Vagina (tissue), 2 donors: ENCODE data around the gene BUD23. TPM values are rescaled to one million over a fixed set of nuclear protein-coding genes. Genes with fewer than 3 reads are reported as not detected.
"Not testable (repeated sequence)": the region's sequence is repeated elsewhere in the genome, so short reads cannot be mapped to it uniquely, and the experiment has no call there.

ENCODE experiments used
- DNase-seq, 2 donors: peaks; one replicate each; pipeline ENCODE4 v3.0.0-alpha.2; 2017; ENCODE audit errors: extremely low spot score in 2 of 2
- H3K27ac ChIP-seq: fragments of 200-600 bp; sonication (generic); one replicate; pipeline ENCODE4 v1.5.1; 2019
- H3K27me3 ChIP-seq: fragments of 200-600 bp; sonication (generic); one replicate; pipeline ENCODE4 v1.5.1; 2019
- H3K36me3 ChIP-seq, 2 donors: fragments of 200-600 bp; sonication (generic); one replicate each; pipeline ENCODE4 v1.5.1; 2017 to 2019
- H3K4me1 ChIP-seq: fragments of 200-600 bp; sonication (generic); one replicate; pipeline ENCODE4 v1.5.1; 2019
- H3K4me3 ChIP-seq, 2 donors: fragments of 200-600 bp; sonication (generic); 1 replicate in 1 of 2; 2 replicates in 1 of 2; pipeline ENCODE4 v1.5.1; 2016 to 2019
- H3K9me3 ChIP-seq: fragments of 200-600 bp; sonication (generic); one replicate; pipeline ENCODE4 v1.5.1; 2019
- CTCF ChIP-seq, 3 experiments: fragments of 450-650 bp in 2 of 3; fragments of 200-600 bp in 1 of 3; sonication (generic) in 1 of 3; IDR thresholded peaks; one replicate each; pipeline ENCODE4 v1.5.1; 2017 to 2019; ENCODE audit warnings: antibody characterized with exemption in 3 of 3, mild to moderate bottlenecking in 2 of 3, moderate library complexity in 2 of 3
- POLR2A ChIP-seq, 2 donors: fragments of 450-650 bp; IDR thresholded peaks; one replicate each; pipeline ENCODE4 v1.6.1; 2017; ENCODE audit warnings: antibody characterized with exemption in 2 of 2, mild to moderate bottlenecking in 2 of 2, moderate library complexity in 2 of 2
- POLR2AphosphoS5 ChIP-seq, 2 donors: sonication (generic); formaldehyde crosslinking; IDR thresholded peaks; one replicate each; pipeline ENCODE4 v1.9.0; 2017; ENCODE audit warnings: antibody characterized with exemption in 2 of 2, mild to moderate bottlenecking in 2 of 2, low read depth in 1 of 2; ENCODE audit not compliant: insufficient read depth in 1 of 2
- intact Hi-C: fragments of 100-400 bp; cut with DNase I; formaldehyde crosslinking; loops from one replicate; pipeline ENCODE4 v1.15.1; 2023
- total RNA-seq: library from RNA; depleted of rRNA; stranded (reverse); fragments of >200 nt; gene quantifications from one replicate; pipeline ENCODE4 v1.2.3, GENCODE V29; 2016

BUD23 gene
- total RNA-seq, 1 donor from 2014 or later, result 49.8 TPM

- TF ChIP-seq POLR2A (IDR thresholded peaks at IDR 0.05) (no peak), POLR2AphosphoS5 (IDR thresholded peaks at IDR 0.05; ENCODE audit: insufficient read depth in 1 of 2, low read depth in 1 of 2) (no peak), CTCF (IDR thresholded peaks at IDR 0.05) (no peak)
- intact Hi-C loops, result no loop called here
- peak overlapping the region; percentile 40 to 41 for H3K4me3 ChIP-seq
- H3K27me3 ChIP-seq, result no peaks in the 10 kb centered on the region
- H3K27ac ChIP-seq, result no peak overlapping the region
- no peak for DNase-seq
- H3K9me3 ChIP-seq, result no peaks in the 10 kb centered on the region
- no peaks in the 10 kb centered on the region for H3K36me3 ChIP-seq
- peaks cover 7% of the 10 kb centered on the region for H3K4me1 ChIP-seq
These were observed 35.4 kb upstream of the BUD23 start for GRCh38 chr7:73647725-73648592.

DNA sequence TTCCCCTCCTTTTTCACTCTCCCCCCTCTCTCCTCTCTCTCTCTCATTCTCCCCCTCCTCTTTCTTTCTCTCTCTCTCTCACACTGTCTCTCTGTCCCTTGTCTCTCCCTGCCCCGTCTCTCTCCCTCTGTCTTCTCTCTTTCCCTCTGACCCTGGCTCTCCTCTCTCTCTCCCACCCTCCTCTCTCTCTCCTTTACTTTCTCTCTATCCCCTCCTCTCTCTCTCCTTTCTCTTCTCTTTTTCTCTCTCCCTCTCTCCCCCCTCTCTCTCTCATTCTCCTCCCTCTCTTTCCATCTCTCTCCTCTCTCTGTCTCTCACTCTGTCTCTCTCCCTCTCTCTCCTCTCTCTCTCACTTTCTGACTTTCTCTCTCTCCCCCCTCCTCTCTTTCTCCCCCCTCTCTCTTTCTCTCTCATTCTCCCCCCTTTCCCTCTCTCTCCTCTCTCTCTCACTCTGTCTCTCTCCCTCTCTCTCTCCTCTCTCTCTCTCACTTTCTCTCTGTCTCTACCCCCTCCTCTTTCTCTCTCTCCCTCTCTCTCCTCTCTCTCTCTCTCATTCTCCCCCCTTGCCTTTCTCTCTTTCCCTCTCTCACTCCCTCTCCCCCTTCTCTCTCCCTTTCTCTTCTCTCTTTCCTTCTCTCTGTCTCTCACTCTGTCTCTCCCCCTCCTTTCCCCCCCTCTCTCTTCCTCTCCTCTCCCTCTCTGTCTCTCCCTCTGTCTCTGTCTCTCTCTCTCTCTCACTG lies 34.6 kb upstream of the BUD23 start:
- H3K4me3 ChIP-seq, result no peak overlapping the region
- no peak overlapping the region for H3K27ac ChIP-seq
- DNase-seq, result no peak
- H3K27me3 ChIP-seq, result no peaks in the 10 kb centered on the region
- intact Hi-C loops, result no loop called here
- TF ChIP-seq CTCF (IDR thresholded peaks at IDR 0.05) (no peak), POLR2AphosphoS5 (IDR thresholded peaks at IDR 0.05; ENCODE audit: insufficient read depth in 1 of 2, low read depth in 1 of 2) (no peak), POLR2A (IDR thresholded peaks at IDR 0.05) (no peak)
- H3K36me3 ChIP-seq, result no peaks in the 10 kb centered on the region
- H3K9me3 ChIP-seq, result no peaks in the 10 kb centered on the region
- H3K4me1 ChIP-seq, result peaks cover 7% of the 10 kb centered on the region

DNA sequence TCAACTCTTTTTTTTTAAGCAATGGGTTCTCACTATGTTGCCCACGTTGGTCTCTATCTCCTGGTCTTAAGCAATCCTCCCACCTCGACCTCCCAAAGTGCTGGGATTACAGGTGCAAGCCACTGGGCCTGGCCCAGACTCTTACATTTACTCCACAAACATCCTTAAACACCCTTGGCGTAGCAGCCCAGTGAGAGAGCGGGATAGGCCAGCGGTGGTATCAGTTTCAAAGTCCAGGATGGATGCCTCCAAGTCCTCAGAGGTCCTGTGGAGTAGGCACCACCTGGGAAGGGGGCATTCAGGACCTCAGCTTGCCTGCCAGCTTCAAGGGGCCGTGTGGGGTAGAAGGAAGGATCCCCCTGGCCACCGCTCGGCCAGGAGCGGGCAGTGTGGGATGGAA lies 33.8 kb upstream of the BUD23 start:
- Histone ChIP-seq H3K36me3 (no peaks in the 10 kb centered on the region), H3K27ac (no peak overlapping the region), H3K27me3 (no peaks in the 10 kb centered on the region), H3K4me1 (peaks cover 7% of the 10 kb centered on the region), H3K4me3 (no peak overlapping the region), H3K9me3 (no peaks in the 10 kb centered on the region)
- intact Hi-C loops, result no loop called here
- no peak for DNase-seq
- TF ChIP-seq POLR2AphosphoS5 (IDR thresholded peaks at IDR 0.05; ENCODE audit: insufficient read depth in 1 of 2, low read depth in 1 of 2) (no peak), CTCF (IDR thresholded peaks at IDR 0.05) (no peak), POLR2A (IDR thresholded peaks at IDR 0.05) (no peak)

DNA sequence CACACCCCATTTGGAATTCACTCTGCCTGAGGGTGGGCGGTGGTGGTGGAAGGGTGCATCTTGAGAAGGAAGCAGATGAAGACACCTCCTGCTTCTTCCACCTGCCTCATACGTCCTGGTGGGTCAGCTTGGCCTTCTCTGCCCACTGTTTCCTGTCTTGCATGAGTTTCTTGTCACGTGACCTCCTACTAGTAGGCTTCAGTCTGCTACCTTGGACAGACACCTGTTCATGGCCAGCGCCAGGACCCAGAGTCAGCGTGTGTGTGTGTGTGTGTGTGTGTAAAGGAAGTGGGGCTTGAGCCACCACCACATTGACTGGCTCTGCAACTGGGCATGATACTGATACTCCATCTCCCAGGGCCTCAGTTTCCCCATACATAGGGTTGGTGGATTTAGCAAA lies 32.9 kb upstream of the BUD23 start:
- TF ChIP-seq POLR2AphosphoS5 (IDR thresholded peaks at IDR 0.05; ENCODE audit: insufficient read depth in 1 of 2, low read depth in 1 of 2), result no peak
- no peaks in the 10 kb centered on the region for H3K9me3 ChIP-seq
- H3K27ac ChIP-seq, result no peak overlapping the region
- H3K27me3 ChIP-seq, result no peaks in the 10 kb centered on the region
- intact Hi-C loops, result no loop called here
- peaks cover 7% of the 10 kb centered on the region for H3K4me1 ChIP-seq
- DNase-seq, result no peak
- no peaks in the 10 kb centered on the region for H3K36me3 ChIP-seq
- H3K4me3 ChIP-seq, result no peak overlapping the region

- H3K4me3 ChIP-seq, result no peak overlapping the region
- TF ChIP-seq POLR2A (IDR thresholded peaks at IDR 0.05) (no peak), CTCF (IDR thresholded peaks at IDR 0.05) (no peak), POLR2AphosphoS5 (IDR thresholded peaks at IDR 0.05; ENCODE audit: insufficient read depth in 1 of 2, low read depth in 1 of 2) (no peak)
- H3K9me3 ChIP-seq, result no peaks in the 10 kb centered on the region
- no peaks in the 10 kb centered on the region for H3K27me3 ChIP-seq
- no peak for DNase-seq
- no peak overlapping the region for H3K27ac ChIP-seq
- H3K36me3 ChIP-seq, result no peaks in the 10 kb centered on the region
- intact Hi-C loops, result no loop called here
- H3K4me1 ChIP-seq, result peaks cover 7% of the 10 kb centered on the region
These were observed 30.9 kb upstream of the BUD23 start for GRCh38 chr7:73652541-73652949.

DNA sequence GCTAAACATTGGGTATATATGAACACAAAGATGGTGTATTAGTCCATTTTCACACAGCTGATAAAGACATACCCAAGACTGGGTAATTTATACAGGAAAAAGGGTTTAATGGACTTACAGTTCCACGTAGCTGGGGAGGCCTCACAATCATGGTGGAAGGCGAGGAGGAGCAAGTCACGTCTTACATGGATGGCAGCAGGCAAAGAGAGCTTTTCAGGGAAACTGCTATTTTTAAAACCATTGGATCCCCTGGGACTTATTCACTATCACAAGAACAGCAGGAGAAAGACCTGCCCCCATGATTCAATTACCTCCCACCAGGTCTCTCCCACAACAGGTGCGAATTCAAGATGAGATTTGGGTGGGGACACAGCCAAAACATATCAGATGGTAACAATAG lies 28.1 kb upstream of the BUD23 start:
- DNase-seq, H3K4me1 ChIP-seq, H3K27ac ChIP-seq, H3K27me3 ChIP-seq, H3K36me3 ChIP-seq, H3K4me3 ChIP-seq, intact Hi-C loops, H3K9me3 ChIP-seq: not testable (repeated sequence)
